NCI-H345 (cell line): Measurements from ENCODE around the gene PGM3.

Experiments used
- DNase-seq: peaks from one replicate; lab custom pipeline; 2025; lab: John Stamatoyannopoulos, UW

Gene PGM3

DNA sequence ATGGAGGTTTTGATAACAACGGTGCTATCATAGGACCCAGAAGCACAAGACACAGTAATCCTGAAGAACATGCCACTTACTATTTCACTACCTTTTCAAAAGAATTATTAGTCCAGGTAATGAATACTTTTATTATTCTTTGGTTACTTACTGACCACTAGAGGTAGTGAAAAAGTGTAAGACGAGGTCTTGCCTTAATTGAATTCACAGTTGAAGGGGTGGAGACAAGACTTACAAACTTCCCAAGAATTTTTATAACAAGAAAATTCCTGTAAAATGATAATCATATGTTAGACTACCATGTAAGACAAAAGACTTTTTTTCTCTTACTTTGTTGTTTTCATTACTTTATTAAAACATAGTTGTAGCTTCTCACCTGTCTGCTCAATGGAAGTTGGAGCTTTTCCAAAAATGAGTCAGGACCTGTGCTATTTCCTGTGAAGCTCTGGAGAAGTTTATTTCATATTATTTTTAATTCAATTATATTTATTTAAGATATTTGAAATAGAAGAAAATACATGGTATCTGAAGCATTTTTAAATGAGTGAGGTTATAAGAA, 73.2 kb downstream of the PGM3 start:
- DNase-seq: no peak

DNA sequence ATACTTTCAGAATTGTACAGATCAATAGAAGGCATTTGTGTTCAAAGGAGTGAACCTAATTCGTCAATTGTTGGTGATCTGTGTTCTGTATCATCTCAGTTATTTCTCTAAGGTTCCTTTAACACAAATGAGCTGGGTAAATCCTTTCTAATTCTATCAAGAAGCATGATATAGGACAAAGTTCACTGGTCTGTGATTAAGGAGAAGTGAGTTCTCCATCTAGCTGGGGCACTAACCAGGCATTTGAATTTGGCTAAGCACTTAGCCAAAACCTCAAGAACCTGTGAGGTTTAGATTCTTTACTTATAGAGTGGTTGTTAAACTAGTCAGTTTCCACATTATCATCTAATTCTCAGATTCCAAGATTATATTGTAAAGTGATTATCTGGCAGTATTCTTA, 75.3 kb downstream of the PGM3 start:
- DNase-seq: no peak
